ENCODE data around the gene HRH3.
A peak's percentile ranks its signal among the peaks of the same experiment; 100 is the strongest.

HRH3 gene

GRCh38 chr20:62228982-62229545 is 9.0 kb upstream of the HRH3 start:
- no peak for DNase-seq

- DNase-seq, result no peak
Measured at GRCh38 chr20:62227977-62228958, 8.2 kb upstream of the HRH3 start.

- DNase-seq, result no peak
Measured at GRCh38 chr20:62227591-62227976, 7.5 kb upstream of the HRH3 start.

GRCh38 chr20:62226707-62227590 is 6.9 kb upstream of the HRH3 start:
- DNase-seq, result no peak

GRCh38 chr20:62225820-62226635 is 6.0 kb upstream of the HRH3 start:
- DNase-seq, result no peak

GRCh38 chr20:62225026-62225425 is 4.9 kb upstream of the HRH3 start:
- DNase-seq, result no peak

- DNase-seq, result no peak
Measured at GRCh38 chr20:62224113-62224855, 4.2 kb upstream of the HRH3 start.

- DNase-seq, result no peak
Measured at GRCh38 chr20:62223571-62223970, 3.5 kb upstream of the HRH3 start.

GRCh38 chr20:62222972-62223371 is 2.9 kb upstream of the HRH3 start:
- no peak for DNase-seq

- no peak for DNase-seq
Measured at GRCh38 chr20:62222266-62222850, 2.3 kb upstream of the HRH3 start.

- peak; percentile 13 for DNase-seq
Measured at GRCh38 chr20:62220666-62221568, 839 bp upstream of the HRH3 start.

- peak; percentile 55 for DNase-seq
Measured at GRCh38 chr20:62219101-62219991, 732 bp downstream of the HRH3 start.

- no peak for DNase-seq
Measured at GRCh38 chr20:62217913-62218773, 1.9 kb downstream of the HRH3 start.

- peak; percentile 57 for DNase-seq
Measured at GRCh38 chr20:62216636-62217566, 3.2 kb downstream of the HRH3 start.

GRCh38 chr20:62215991-62216635 is 4.0 kb downstream of the HRH3 start:
- DNase-seq, result no peak
